ENCODE results near the gene ATP11A. TPM values are rescaled to one million over a fixed set of nuclear protein-coding genes. Genes with fewer than 3 reads are reported as not detected.
"Not testable (repeated sequence)": the region's sequence is repeated elsewhere in the genome, so short reads cannot be mapped to it uniquely, and the experiment has no call there.

The ATP11A gene
- total RNA-seq, 1 experiment from 2014 or later = 80.4 TPM

DNA sequence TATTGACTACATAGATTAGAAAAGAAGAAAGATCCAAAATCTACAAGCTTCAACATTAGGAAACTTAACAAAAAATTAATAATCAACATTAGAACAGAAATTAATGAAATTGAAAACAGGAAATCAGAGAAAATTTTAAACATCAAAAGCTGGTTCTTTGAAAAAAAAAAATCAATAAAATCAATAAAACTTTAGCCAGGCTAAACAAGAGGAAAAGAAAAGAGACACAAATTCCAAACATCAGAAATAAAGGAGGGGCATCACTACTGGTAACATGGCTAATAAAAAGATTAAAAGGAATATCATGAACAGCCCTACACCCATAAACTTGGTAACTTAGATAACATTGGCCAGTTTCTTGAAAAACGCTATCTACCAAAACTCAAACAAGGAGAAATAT, 110.2 kb downstream of the ATP11A start:
- Histone ChIP-seq H4K20me1 (ENCODE audit: insufficient read depth) (no peaks in the 10 kb centered on the region), H3K9me3 (ENCODE audit: control insufficient read depth in 1 of 2, insufficient read depth in 1 of 2, low read depth in 1 of 2, low read length in 2 of 2) (no peaks in the 10 kb centered on the region), H3K36me3 (ENCODE audit: control insufficient read depth in 1 of 2, insufficient read depth in 2 of 2, low read length in 2 of 2) (no peaks in the 10 kb centered on the region), H3K27me3 (ENCODE audit: insufficient read depth, low read length) (no peaks in the 10 kb centered on the region), H3K4me1 (ENCODE audit: control insufficient read depth in 1 of 2, insufficient read depth in 2 of 2, low read length in 2 of 2) (no peaks in the 10 kb centered on the region), H3K27ac (ENCODE audit: low read depth, low read length) (no peak overlapping the region), H3K4me2 (ENCODE audit: low read length) (no peak overlapping the region), H3K4me3 (replicated peaks in 1 of 2; ENCODE audit: low read depth in 1 of 2, low read length in 2 of 2) (no peak overlapping the region), H2AFZ (ENCODE audit: low read depth, low read length, poor library complexity, severe bottlenecking) (no peak overlapping the region), H3K9me2 (ENCODE audit: insufficient read depth) (no peaks in the 10 kb centered on the region), H3K79me2 (ENCODE audit: insufficient read depth, low read length) (no peaks in the 10 kb centered on the region), H3K9ac (ENCODE audit: low read length) (no peak overlapping the region)
- ChIA-PET CTCF (no interaction called here), RAD21 (ENCODE audit: low non-redundant PET in 1 of 2, low total read pairs in 2 of 2, uncharacterized antibody in 2 of 2, unreplicated experiment in 2 of 2) (no interaction called here), POLR2A (no interaction called here)
- no peak for ATAC-seq
- DNase-seq (ENCODE audit: low read depth, low spot score) = no peak
- TF ChIP-seq ELF1 (IDR thresholded peaks at IDR 0.05; ENCODE audit: borderline replicate concordance, low read depth) (no peak), POLR2AphosphoS5 (IDR thresholded peaks at IDR 0.05; ENCODE audit: low read depth, low read length) (no peak), SP1 (IDR thresholded peaks at IDR 0.05; ENCODE audit: low read depth) (no peak), SRF (IDR thresholded peaks at IDR 0.05; ENCODE audit: low read depth) (no peak), POLR2A (IDR thresholded peaks at IDR 0.05; ENCODE audit: borderline replicate concordance, extremely low read depth, insufficient read depth, insufficient read length) (no peak), EZH2 (IDR thresholded peaks at IDR 0.05) (no peak), JUND (IDR thresholded peaks at IDR 0.05) (no peak), TCF7L2 (IDR thresholded peaks at IDR 0.05; ENCODE audit: borderline replicate concordance, extremely low read depth, insufficient read depth, insufficient read length) (no peak), YY1 (IDR thresholded peaks at IDR 0.05; ENCODE audit: extremely low read depth, insufficient replicate concordance, low read depth, low read length) (no peak), ZNF274 (IDR thresholded peaks at IDR 0.05; ENCODE audit: low read depth, low read length) (no peak), EZH2phosphoT487 (IDR thresholded peaks at IDR 0.05; ENCODE audit: borderline replicate concordance) (no peak), RAD21 (IDR thresholded peaks at IDR 0.05; ENCODE audit: low read depth) (no peak), ZFX (IDR thresholded peaks at IDR 0.05) (no peak)
- TF ChIP-seq, protein P1, sequence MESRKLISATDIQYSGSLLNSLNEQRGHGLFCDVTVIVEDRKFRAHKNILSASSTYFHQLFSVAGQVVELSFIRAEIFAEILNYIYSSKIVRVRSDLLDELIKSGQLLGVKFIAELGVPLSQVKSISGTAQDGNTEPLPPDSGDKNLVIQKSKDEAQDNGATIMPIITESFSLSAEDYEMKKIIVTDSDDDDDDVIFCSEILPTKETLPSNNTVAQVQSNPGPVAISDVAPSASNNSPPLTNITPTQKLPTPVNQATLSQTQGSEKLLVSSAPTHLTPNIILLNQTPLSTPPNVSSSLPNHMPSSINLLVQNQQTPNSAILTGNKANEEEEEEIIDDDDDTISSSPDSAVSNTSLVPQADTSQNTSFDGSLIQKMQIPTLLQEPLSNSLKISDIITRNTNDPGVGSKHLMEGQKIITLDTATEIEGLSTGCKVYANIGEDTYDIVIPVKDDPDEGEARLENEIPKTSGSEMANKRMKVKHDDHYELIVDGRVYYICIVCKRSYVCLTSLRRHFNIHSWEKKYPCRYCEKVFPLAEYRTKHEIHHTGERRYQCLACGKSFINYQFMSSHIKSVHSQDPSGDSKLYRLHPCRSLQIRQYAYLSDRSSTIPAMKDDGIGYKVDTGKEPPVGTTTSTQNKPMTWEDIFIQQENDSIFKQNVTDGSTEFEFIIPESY (IDR thresholded peaks at IDR 0.05; ENCODE audit: extremely low read depth, insufficient replicate concordance, low read length) = no peak
- intact Hi-C loops (cut with micrococcal nuclease) = no loop called here
- BruUV-seq (replicated peaks) = no TSS peak

DNA sequence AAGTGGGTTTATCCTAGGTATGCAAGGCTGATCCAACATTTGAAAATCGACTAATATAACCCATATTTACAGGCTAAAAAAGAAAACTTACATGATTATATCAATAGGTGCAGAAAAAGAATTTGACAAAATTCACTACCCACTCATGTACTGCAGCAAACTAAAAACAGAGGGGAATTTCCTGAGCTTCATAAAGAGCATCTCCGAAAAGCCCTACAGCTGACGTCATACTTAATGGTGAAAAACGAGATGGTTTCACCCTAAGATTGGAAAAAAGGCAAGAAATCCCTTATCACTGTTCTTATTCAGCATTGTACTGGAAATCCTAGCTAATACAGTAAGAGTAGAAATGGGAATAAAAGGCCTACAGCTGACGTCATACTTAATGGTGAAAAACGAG, 111.0 kb downstream of the ATP11A start:
- H3K9ac ChIP-seq (ENCODE audit: low read length); CTCF ChIA-PET; H3K4me1 ChIP-seq (ENCODE audit: control insufficient read depth in 1 of 2, insufficient read depth in 2 of 2, low read length in 2 of 2); H4K20me1 ChIP-seq (ENCODE audit: insufficient read depth); POLR2A ChIA-PET; ATAC-seq; H3K36me3 ChIP-seq (ENCODE audit: control insufficient read depth in 1 of 2, insufficient read depth in 2 of 2, low read length in 2 of 2); H3K27me3 ChIP-seq (ENCODE audit: insufficient read depth, low read length); H3K4me3 ChIP-seq (replicated peaks in 1 of 2; ENCODE audit: low read depth in 1 of 2, low read length in 2 of 2); H3K9me2 ChIP-seq (ENCODE audit: insufficient read depth); H2AFZ ChIP-seq (ENCODE audit: low read depth, low read length, poor library complexity, severe bottlenecking); H3K4me2 ChIP-seq (ENCODE audit: low read length); BruUV-seq (replicated peaks); H3K9me3 ChIP-seq (ENCODE audit: control insufficient read depth in 1 of 2, insufficient read depth in 1 of 2, low read depth in 1 of 2, low read length in 2 of 2); DNase-seq (ENCODE audit: low read depth, low spot score); intact Hi-C loops (cut with micrococcal nuclease); H3K79me2 ChIP-seq (ENCODE audit: insufficient read depth, low read length); H3K27ac ChIP-seq (ENCODE audit: low read depth, low read length); RAD21 ChIA-PET (ENCODE audit: low non-redundant PET in 1 of 2, low total read pairs in 2 of 2, uncharacterized antibody in 2 of 2, unreplicated experiment in 2 of 2): not testable (repeated sequence)

Data from HCT116 (cell line).